GM23248 (cell line): ENCODE measurements around the gene ZNF879.

Source experiments
- EZH2 ChIP-seq: fragments of 200-600 bp; sonication (generic); IDR thresholded peaks from 2 replicates; pipeline ENCODE4 v1.6.1; 2018; ENCODE audit warnings: antibody characterized with exemption, mild to moderate bottlenecking; ENCODE audit not compliant: insufficient read depth, poor library complexity, severe bottlenecking
- EZH2phosphoT487 ChIP-seq: fragments of 200-600 bp; sonication (generic); IDR thresholded peaks from 2 replicates; pipeline ENCODE4 v1.6.1; 2018; ENCODE audit warnings: antibody characterized with exemption, moderate library complexity, mild to moderate bottlenecking, low read depth; ENCODE audit not compliant: insufficient read depth

GRCh38 chr5:178982941-178983340, 40.7 kb upstream of the ZNF879 start:
- TF ChIP-seq EZH2 = no peak
- no peak for TF ChIP-seq EZH2phosphoT487
